HepG2 (cell line): Measurements from ENCODE around the gene FGF2. TPM values are rescaled to one million over a fixed set of nuclear protein-coding genes. Genes with fewer than 3 reads are reported as not detected.

Source experiments
- ATAC-seq: fragments of 200-7000 bp; cut with Tn5 transposase; 3 replicates; pipeline ENCODE4 v1.9.1; 2020; ENCODE audit warnings: mild to moderate bottlenecking, moderate library complexity
- BruUV-seq: library from RNA; stranded (reverse); fragments of 400-500 nt; replicated peaks from 2 replicates; lab custom pipeline; 2021; lab: Mats Ljungman, UMichigan
- CTCF ChIA-PET: fragments of 300-600 bp; formaldehyde crosslinking; extraction: SDS; loops from one replicate; lab custom pipeline; 2021; ENCODE audit warnings: low total read pairs, inconsistent platforms, low intra/inter-chr PET ratio; lab: Yijun Ruan, JAX
- POLR2A ChIA-PET: fragments of 350-600 bp; sonication (Branson Sonifier 250); formaldehyde crosslinking; loops from one replicate; lab custom pipeline; 2020; ENCODE audit warnings: antibody characterized with exemption, inconsistent platforms; lab: Yijun Ruan, JAX
- DNase-seq: peaks from one replicate; pipeline ENCODE4 v3.0.0-alpha.2; 2015; ENCODE audit warnings: low spot score
- FAIRE-seq: peaks from 3 replicates; lab custom pipeline; 2011; peaks lifted over from hg19 to GRCh38; lab: Jason Lieb, UNC
- H2AFZ ChIP-seq: one replicate; pipeline ENCODE4 v1.6.1; 2011; ENCODE audit warnings: low read length, inconsistent platforms
- H3K27ac ChIP-seq: fragments of 300-600 bp; 3 replicates; pipeline ENCODE4 v1.8.0; 2011; ENCODE audit warnings: mixed run types, mild to moderate bottlenecking, mixed read lengths, low read length, inconsistent platforms; ENCODE audit not compliant: insufficient read depth; ENCODE audit errors: extremely low read length
- H3K27me3 ChIP-seq, 2 experiments: fragments of 200-600 bp in 1 of 2; 2 replicates in 1 of 2; 3 replicates in 1 of 2; pipeline versions ENCODE4 v1.6.0 to v1.8.0; 2011; ENCODE audit warnings: low read length in 2 of 2, mild to moderate bottlenecking in 2 of 2, moderate library complexity in 2 of 2, inconsistent platforms in 1 of 2; ENCODE audit not compliant: insufficient read depth in 2 of 2, control insufficient read depth in 1 of 2
- H3K36me3 ChIP-seq, 2 experiments: fragments of 200-600 bp in 1 of 2; replicated peaks in 1 of 2; 2 replicates in 1 of 2; 3 replicates in 1 of 2; pipeline versions ENCODE4 v1.5.1 to v1.8.0; 2011; ENCODE audit warnings: low read length in 2 of 2, inconsistent platforms in 1 of 2; ENCODE audit not compliant: insufficient read depth in 2 of 2, control insufficient read depth in 1 of 2
- H3K4me1 ChIP-seq: 2 replicates; pipeline ENCODE4 v1.5.1; 2012; ENCODE audit warnings: low read length, inconsistent platforms; ENCODE audit not compliant: insufficient read depth
- H3K4me2 ChIP-seq: 2 replicates; pipeline ENCODE4 v1.6.0; 2011; ENCODE audit warnings: low read depth, low read length, inconsistent platforms
- H3K4me3 ChIP-seq, 3 experiments: fragments of 200-600 bp in 1 of 3; sonication (generic), shearing (Covaris generic) in 1 of 3; replicated peaks in 1 of 3; 2 replicates each; pipeline ENCODE4 v1.5.1; 2011 to 2016; ENCODE audit warnings: low read length in 3 of 3, inconsistent platforms in 2 of 3, low read depth in 2 of 3, mild to moderate bottlenecking in 2 of 3, control low read depth in 1 of 3, mixed read lengths in 1 of 3; ENCODE audit not compliant: insufficient read depth in 1 of 3
- H3K79me2 ChIP-seq: one replicate; pipeline ENCODE4 v1.6.1; 2011; ENCODE audit warnings: low read length, inconsistent platforms; ENCODE audit not compliant: insufficient read depth
- H3K9ac ChIP-seq: 2 replicates; pipeline ENCODE4 v1.6.0; 2011; ENCODE audit warnings: mild to moderate bottlenecking, low read depth, low read length, inconsistent platforms; ENCODE audit not compliant: insufficient read depth
- H3K9me3 ChIP-seq: 2 replicates; pipeline ENCODE4 v1.5.1; 2012; ENCODE audit warnings: mild to moderate bottlenecking, low read length
- H4K20me1 ChIP-seq: 2 replicates; pipeline ENCODE4 v1.6.0; 2011; ENCODE audit warnings: inconsistent platforms, mild to moderate bottlenecking, low read length, moderate library complexity; ENCODE audit not compliant: insufficient read depth
- CHD2 ChIP-seq: IDR thresholded peaks from 2 replicates; pipeline ENCODE4 v1.6.1; 2011; ENCODE audit warnings: low read depth, low read length, improper control_type of control experiment
- CHD4 ChIP-seq: fragments of 200-600 bp; sonication (generic); IDR thresholded peaks from 2 replicates; pipeline ENCODE4 v1.7.0; 2017; ENCODE audit warnings: mild to moderate bottlenecking, low read length, borderline replicate concordance
- HOXA5 ChIP-seq: sonication (generic); formaldehyde crosslinking; IDR thresholded peaks from 2 replicates; pipeline ENCODE4 v1.4.0; 2020; ENCODE audit warnings: missing genetic modification reagents
- MYC ChIP-seq: sonication (generic); formaldehyde crosslinking; IDR thresholded peaks from 2 replicates; pipeline ENCODE4 v1.9.0; 2021; ENCODE audit warnings: missing genetic modification reagents, borderline replicate concordance
- POGK ChIP-seq: sonication (generic); formaldehyde crosslinking; conservative IDR thresholded peaks from 2 replicates; pipeline ENCODE4 v1.8.0; 2022; ENCODE audit warnings: mild to moderate bottlenecking, moderate library complexity, missing genetic modification reagents
- RAD51 ChIP-seq: fragments of 450-650 bp; IDR thresholded peaks from 2 replicates; pipeline ENCODE4 v1.6.1; 2016; ENCODE audit warnings: borderline replicate concordance
- TEAD3 ChIP-seq: optimal IDR thresholded peaks from 2 replicates; pipeline ENCODE3; 2016; ENCODE audit warnings: borderline replicate concordance
- ZNF10 ChIP-seq: sonication (generic); formaldehyde crosslinking; IDR thresholded peaks from 2 replicates; pipeline ENCODE4 v1.4.0; 2020; ENCODE audit warnings: mild to moderate bottlenecking, low read depth, missing genetic modification reagents, borderline replicate concordance
- ZNF687 ChIP-seq: sonication (generic); formaldehyde crosslinking; IDR thresholded peaks from 2 replicates; pipeline ENCODE4 v1.5.1; 2020; ENCODE audit warnings: mild to moderate bottlenecking, missing genetic modification reagents, moderate library complexity
- ZUFSP ChIP-seq: sonication (generic); formaldehyde crosslinking; IDR thresholded peaks from 2 replicates; pipeline ENCODE4 v1.9.0; 2021; ENCODE audit warnings: missing genetic modification reagents, mild to moderate bottlenecking, borderline replicate concordance
- WGBS: methylation state at CpG from one replicate; pipeline ENCODE4 v1.1.6; 2017; ENCODE audit warnings: low lambda C conversion rate; 5-methylcytosine and 5-hydroxymethylcytosine counted together
- in situ Hi-C: cut with HindIII; loops from 2 replicates; pipeline ENCODE4 v1.10.0; 2017; ENCODE audit warnings: low pct_unique_long_range_greater_than_20kb; ENCODE audit not compliant: extremely low pct_ligation_motif_present
- intact Hi-C: fragments of 100-400 bp; cut with micrococcal nuclease; formaldehyde crosslinking; loops from one replicate; pipeline ENCODE4 v1.10.0; 2022; ENCODE audit not compliant: unreplicated experiment
- polyA plus RNA-seq, 8 experiments: library from polyadenylated mRNA; depleted of rRNA in 3 of 8; stranded (reverse) in 7 of 8; unstranded in 1 of 8; fragments of >200 nt; fragmentation: Illumina TruSeq in 4 of 8; extraction: Trizol in 4 of 8; gene quantifications; 2 replicates each; pipeline versions ENCODE4 v1.2.1 to v1.2.3, GENCODE V29; 2011 to 2016; ENCODE audit warnings: low read depth in 4 of 8, missing spikeins in 1 of 8, mixed read lengths in 1 of 8; ENCODE audit not compliant: insufficient read depth in 1 of 8
- total RNA-seq, 5 experiments: library from RNA; depleted of rRNA; stranded (reverse); fragments of >200 nt; fragmentation: Illumina TruSeq; extraction: Trizol; gene quantifications; 2 replicates each; pipeline ENCODE4 v1.2.3, GENCODE V29; 2016; ENCODE audit warnings: low read depth in 1 of 5
- TF ChIP-seq, protein P1 (sequence below): sonication (generic); formaldehyde crosslinking; IDR thresholded peaks from 2 replicates; pipeline ENCODE4 v1.4.0; 2020; ENCODE audit warnings: mild to moderate bottlenecking, missing genetic modification reagents, borderline replicate concordance
- TF ChIP-seq, protein P2 (sequence below): sonication (generic); formaldehyde crosslinking; IDR thresholded peaks from 2 replicates; pipeline ENCODE4 v1.5.1; 2020; ENCODE audit warnings: missing genetic modification reagents, mild to moderate bottlenecking, borderline replicate concordance

The FGF2 gene
- total and polyA plus RNA-seq, 2 of the 13 experiments (the other 11 are each of a cell fraction or from before 2014, with no cell fraction given) = 0.01 to 0.02 TPM

DNA sequence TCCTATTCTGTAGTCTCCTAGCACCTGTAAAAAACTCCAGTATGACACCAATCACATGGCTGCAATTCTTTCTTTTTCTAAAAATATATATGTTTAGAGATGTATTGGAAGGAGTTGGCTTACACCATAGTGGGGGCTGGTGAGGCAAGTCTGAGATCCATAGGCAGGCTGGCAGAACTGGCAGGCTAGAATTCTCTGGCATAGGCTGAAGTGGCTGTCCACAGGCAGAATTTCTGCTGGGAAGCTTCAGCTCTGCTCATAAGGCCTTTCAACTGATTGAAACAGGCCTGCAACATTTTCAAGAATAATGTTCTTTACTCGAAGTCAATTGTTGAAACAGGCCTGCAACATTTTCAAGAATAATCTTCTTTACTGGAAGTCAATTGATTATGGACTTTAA lies 37.0 kb downstream of the FGF2 start (continued):
- no peak for TF ChIP-seq ZUFSP

GRCh38 chr4:122865425-122865824 lies 38.8 kb downstream of the FGF2 start:
- Histone ChIP-seq H3K4me3 (no peak overlapping the region), H3K9ac (no peak overlapping the region), H3K27ac (no peak overlapping the region), H3K79me2 (no peaks in the 10 kb centered on the region), H3K9me3 (no peaks in the 10 kb centered on the region), H4K20me1 (no peaks in the 10 kb centered on the region), H2AFZ (no peak overlapping the region), H3K4me1 (no peaks in the 10 kb centered on the region), H3K4me2 (no peak overlapping the region), H3K36me3 (no peaks in the 10 kb centered on the region), H3K27me3 (no peaks in the 10 kb centered on the region)
- POLR2A ChIA-PET = no interaction called here
- in situ Hi-C loops (no loop called here), intact Hi-C loops (no loop called here)
- DNase-seq = no peak
- no peak for FAIRE-seq
- CTCF ChIA-PET = no interaction called here
- 50% methylated on average over 4 of the region's 4 CpGs for WGBS
- ATAC-seq = no peak
- BruUV-seq = no TSS peak
- no peak for TF ChIP-seq CHD4
- TF ChIP-seq ZNF10 = no peak
- TF ChIP-seq CHD2 = no peak
- TF ChIP-seq POGK (CRISPR knock-in tag) = no peak
- TF ChIP-seq, protein P1, sequence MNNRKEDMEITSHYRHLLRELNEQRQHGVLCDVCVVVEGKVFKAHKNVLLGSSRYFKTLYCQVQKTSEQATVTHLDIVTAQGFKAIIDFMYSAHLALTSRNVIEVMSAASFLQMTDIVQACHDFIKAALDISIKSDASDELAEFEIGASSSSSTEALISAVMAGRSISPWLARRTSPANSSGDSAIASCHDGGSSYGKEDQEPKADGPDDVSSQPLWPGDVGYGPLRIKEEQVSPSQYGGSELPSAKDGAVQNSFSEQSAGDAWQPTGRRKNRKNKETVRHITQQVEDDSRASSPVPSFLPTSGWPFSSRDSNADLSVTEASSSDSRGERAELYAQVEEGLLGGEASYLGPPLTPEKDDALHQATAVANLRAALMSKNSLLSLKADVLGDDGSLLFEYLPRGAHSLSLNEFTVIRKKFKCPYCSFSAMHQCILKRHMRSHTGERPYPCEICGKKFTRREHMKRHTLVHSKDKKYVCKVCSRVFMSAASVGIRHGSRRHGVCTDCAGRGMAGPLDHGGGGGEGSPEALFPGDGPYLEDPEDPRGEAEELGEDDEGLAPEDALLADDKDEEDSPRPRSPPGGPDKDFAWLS = no peak
- no peak for TF ChIP-seq TEAD3
- TF ChIP-seq, protein P2, sequence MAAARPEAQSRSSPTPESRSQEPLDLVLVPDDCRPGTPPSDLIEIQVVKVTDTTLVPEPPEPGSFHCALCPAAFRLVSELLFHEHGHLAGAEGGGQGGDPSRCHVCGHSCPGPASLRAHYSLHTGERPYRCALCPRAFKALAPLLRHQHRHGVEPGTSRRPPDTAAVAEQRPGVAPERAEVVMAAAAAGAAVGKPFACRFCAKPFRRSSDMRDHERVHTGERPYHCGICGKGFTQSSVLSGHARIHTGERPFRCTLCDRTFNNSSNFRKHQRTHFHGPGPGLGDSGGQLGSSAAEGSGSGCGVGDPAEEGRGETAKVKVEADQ = no peak
- TF ChIP-seq RAD51 = no peak
- no peak for TF ChIP-seq MYC (CRISPR knock-in tag)
- TF ChIP-seq ZNF687 (CRISPR knock-in tag) = no peak
- no peak for TF ChIP-seq HOXA5
